Ovary (tissue), 9 donors: ENCODE measurements around the gene PTPRO. TPM values are rescaled to one million over a fixed set of nuclear protein-coding genes. Genes with fewer than 3 reads are reported as not detected.

ENCODE experiments used
- DNase-seq, 5 donors: peaks; one replicate each; pipeline ENCODE4 v3.0.0-alpha.2; 2019 to 2020
- H3K27ac ChIP-seq, 2 donors: fragments of 200-600 bp; one replicate each; pipeline versions ENCODE4 v1.5.1 to v1.8.0; 2019 to 2022
- H3K27me3 ChIP-seq: fragments of 200-600 bp; one replicate; pipeline ENCODE4 v1.8.0; 2022
- H3K36me3 ChIP-seq: fragments of 200-600 bp; sonication (generic); one replicate; pipeline ENCODE4 v1.5.1; 2019
- H3K4me1 ChIP-seq: one replicate; pipeline ENCODE4 v1.8.1; 2013; ENCODE audit warnings: mild to moderate bottlenecking, moderate library complexity; ENCODE audit not compliant: insufficient read depth
- H3K4me3 ChIP-seq: fragments of 200-600 bp; sonication (generic); one replicate; pipeline ENCODE4 v1.5.1; 2017
- H3K9me3 ChIP-seq, 2 donors: fragments of 200-600 bp in 1 of 2; sonication (generic) in 1 of 2; one replicate each; pipeline versions ENCODE4 v1.5.1 to v1.8.1; 2013 to 2019; ENCODE audit warnings: mild to moderate bottlenecking in 1 of 2, moderate library complexity in 1 of 2
- CTCF ChIP-seq, 3 donors: fragments of 450-650 bp in 2 of 3; fragments of 200-600 bp in 1 of 3; IDR thresholded peaks; one replicate each; pipeline versions ENCODE4 v1.5.1 to v1.8.0; 2016 to 2022; ENCODE audit warnings: antibody characterized with exemption in 3 of 3, mild to moderate bottlenecking in 1 of 3
- EP300 ChIP-seq: sonication (generic); formaldehyde crosslinking; IDR thresholded peaks from one replicate; pipeline ENCODE4 v1.6.1; 2017; ENCODE audit warnings: antibody characterized with exemption
- POLR2A ChIP-seq: fragments of 450-650 bp; IDR thresholded peaks from one replicate; pipeline ENCODE4 v1.6.1; 2017; ENCODE audit warnings: antibody characterized with exemption, mild to moderate bottlenecking, moderate library complexity
- WGBS, 3 donors: extraction: QIAGEN DNeasy Blood & Tissue Kit in 1 of 3; methylation state at CpG; one replicate each; pipeline versions ENCODE4 v1.1.5 to v1.1.7; 2013 to 2017; 5-methylcytosine and 5-hydroxymethylcytosine counted together
- intact Hi-C, 4 donors: fragments of 100-400 bp; cut with DNase I; formaldehyde crosslinking; loops; one replicate each; pipeline versions ENCODE4 v1.11.0 to v1.15.1; 2022 to 2023
- polyA plus RNA-seq, 2 donors: library from polyadenylated mRNA; stranded (reverse); fragments of 200-250 nt in 1 of 2; fragments of 350-450 nt in 1 of 2; fragmentation: Illumina TruSeq in 1 of 2; extraction: RNeasy Lipid Tissue Mini Kit (QIAGEN cat#74804) in 1 of 2; gene quantifications; one replicate each; pipeline ENCODE4 v1.2.3, GENCODE V29; 2013 to 2014
- total RNA-seq, 7 donors: library from RNA; depleted of rRNA in 2 of 7; stranded (reverse); fragments of >200 nt in 2 of 7; fragmentation: NEBNext Ultra II Directional in 3 of 7; extraction: Animal tissue kit (Norgen Biotek cat#: 25700) in 3 of 7; gene quantifications; one replicate each; pipeline versions ENCODE4 v1.1.0 to v1.2.4, GENCODE V29; 2016 to 2023
- donor health status: DM: no; HTN: no; CAD: no; lungs with moderate emphysema.
- donor health status: DM: no; HTN: no; CAD: no.
- donor health status: Bipolar disorder and iron deficiency.
- donor health status: DM: yes; HTN: yes; CAD: no.
- donor health status: DM: no; HTN: no; CAD: no.
- donor health status: DM: yes; HTN: yes; CAD: no.

PTPRO gene
- total and polyA plus RNA-seq, 9 donors, result 0.30 to 3.7 (median 0.83) TPM

- WGBS, 3 donors, result 53 to 63% (median 54%) methylated on average over 2 of the region's 2 CpGs
- H3K4me3 ChIP-seq, result no peak overlapping the region
- intact Hi-C loops, result loop anchor here in 1 of 4 donors (2.0 kb wide), 1 partner anchor 50 kb away; no protein-coding TSS in a partner anchor
- H3K9me3 ChIP-seq, result no peaks in the 10 kb centered on the region
- H3K27me3 ChIP-seq, result no peaks in the 10 kb centered on the region
- no peaks in the 10 kb centered on the region for H3K4me1 ChIP-seq
- no peaks in the 10 kb centered on the region for H3K36me3 ChIP-seq
- TF ChIP-seq CTCF (IDR thresholded peaks at IDR 0.05) (no peak), POLR2A (no peak), EP300 (no peak)
- no peak for DNase-seq
- no peak overlapping the region for H3K27ac ChIP-seq
These were observed 146.6 kb downstream of the PTPRO start for GRCh38 chr12:15468911-15469310.

- TF ChIP-seq POLR2A, result no peak
- no peak for TF ChIP-seq CTCF (IDR thresholded peaks at IDR 0.05)
- no peak for TF ChIP-seq EP300
- intact Hi-C loops, result loop anchor here in 1 of 4 donors (2.0 kb wide), 1 partner anchor 51 kb away; no protein-coding TSS in a partner anchor
- Histone ChIP-seq H3K9me3 (no peaks in the 10 kb centered on the region), H3K4me1 (no peaks in the 10 kb centered on the region), H3K27ac (no peak overlapping the region), H3K36me3 (no peaks in the 10 kb centered on the region), H3K4me3 (no peak overlapping the region), H3K27me3 (no peaks in the 10 kb centered on the region)
- DNase-seq, result no peak
- WGBS, 3 donors, result 56 to 62% (median 60%) methylated on average over 4 of the region's 4 CpGs
These were observed 147.0 kb downstream of the PTPRO start for GRCh38 chr12:15469356-15469755.

- DNase-seq, result no peak
These were observed 149.7 kb downstream of the PTPRO start for GRCh38 chr12:15472036-15472435.

GRCh38 chr12:15474766-15475165 is 152.5 kb downstream of the PTPRO start:
- DNase-seq, result no peak
- intact Hi-C loops, result no loop called here
- H3K36me3 ChIP-seq, result no peaks in the 10 kb centered on the region

More at GRCh38 chr12:15472036-15472435, 149.7 kb downstream of the PTPRO start:
- H3K9me3 ChIP-seq, result no peaks in the 10 kb centered on the region
- H3K27me3 ChIP-seq, result no peaks in the 10 kb centered on the region
- TF ChIP-seq CTCF (IDR thresholded peaks at IDR 0.05) (no peak), EP300 (no peak), POLR2A (no peak)
- no peak overlapping the region for H3K4me3 ChIP-seq
- WGBS, 3 donors, result 34 to 92% (median 49%) methylated on average over 2 of the region's 2 CpGs
- no peak overlapping the region for H3K27ac ChIP-seq
- no peaks in the 10 kb centered on the region for H3K4me1 ChIP-seq
- no peaks in the 10 kb centered on the region for H3K36me3 ChIP-seq
- intact Hi-C loops, result no loop called here

More at GRCh38 chr12:15474766-15475165, 152.5 kb downstream of the PTPRO start:
- 71 to 83% (median 73%) methylated on average over 6 of the region's 6 CpGs for WGBS, 3 donors
- Histone ChIP-seq H3K27ac (no peak overlapping the region), H3K27me3 (no peaks in the 10 kb centered on the region), H3K4me3 (no peak overlapping the region), H3K9me3 (no peaks in the 10 kb centered on the region), H3K4me1 (no peaks in the 10 kb centered on the region)
- TF ChIP-seq POLR2A, result no peak
- TF ChIP-seq CTCF (IDR thresholded peaks at IDR 0.05), result no peak
- no peak for TF ChIP-seq EP300
